ENCODE results near the gene ZCCHC24. TPM values are rescaled to one million over a fixed set of nuclear protein-coding genes. Genes with fewer than 3 reads are reported as not detected.

The ZCCHC24 gene
- total RNA-seq, 3 donors from 2014 or later: 5.6 to 125 (median 22.8) TPM

DNA sequence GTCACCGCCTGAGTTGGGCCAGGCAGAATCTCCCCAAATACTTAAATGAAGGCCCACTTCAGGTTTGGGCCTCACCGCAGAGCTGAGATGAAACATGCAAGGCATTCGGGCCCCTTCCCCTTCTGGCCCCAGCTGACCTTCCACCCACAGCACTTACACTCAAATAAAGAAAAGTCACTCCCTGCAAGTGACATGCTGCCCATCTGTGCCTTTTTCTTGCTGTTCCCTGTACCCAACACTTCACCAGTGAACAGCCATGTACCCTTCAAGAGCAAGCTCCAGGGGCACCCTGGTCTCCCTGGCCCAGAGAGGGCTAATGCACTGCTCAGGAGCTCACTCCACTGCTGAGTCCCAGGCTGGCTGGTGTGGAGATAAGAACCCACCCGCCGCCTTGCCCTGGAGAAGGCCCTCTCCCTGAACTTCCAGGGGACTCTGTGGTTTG, 40.7 kb downstream of the ZCCHC24 start:
- Histone ChIP-seq H3K36me3 (ENCODE audit: low read depth) (no peaks in the 10 kb centered on the region), H3K4me1 (ENCODE audit: low read depth) (peaks cover 19% of the 10 kb centered on the region), H3K9me3 (no peaks in the 10 kb centered on the region), H3K4me3 (no peak overlapping the region)
- TF ChIP-seq, protein P1, sequence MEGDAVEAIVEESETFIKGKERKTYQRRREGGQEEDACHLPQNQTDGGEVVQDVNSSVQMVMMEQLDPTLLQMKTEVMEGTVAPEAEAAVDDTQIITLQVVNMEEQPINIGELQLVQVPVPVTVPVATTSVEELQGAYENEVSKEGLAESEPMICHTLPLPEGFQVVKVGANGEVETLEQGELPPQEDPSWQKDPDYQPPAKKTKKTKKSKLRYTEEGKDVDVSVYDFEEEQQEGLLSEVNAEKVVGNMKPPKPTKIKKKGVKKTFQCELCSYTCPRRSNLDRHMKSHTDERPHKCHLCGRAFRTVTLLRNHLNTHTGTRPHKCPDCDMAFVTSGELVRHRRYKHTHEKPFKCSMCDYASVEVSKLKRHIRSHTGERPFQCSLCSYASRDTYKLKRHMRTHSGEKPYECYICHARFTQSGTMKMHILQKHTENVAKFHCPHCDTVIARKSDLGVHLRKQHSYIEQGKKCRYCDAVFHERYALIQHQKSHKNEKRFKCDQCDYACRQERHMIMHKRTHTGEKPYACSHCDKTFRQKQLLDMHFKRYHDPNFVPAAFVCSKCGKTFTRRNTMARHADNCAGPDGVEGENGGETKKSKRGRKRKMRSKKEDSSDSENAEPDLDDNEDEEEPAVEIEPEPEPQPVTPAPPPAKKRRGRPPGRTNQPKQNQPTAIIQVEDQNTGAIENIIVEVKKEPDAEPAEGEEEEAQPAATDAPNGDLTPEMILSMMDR (IDR thresholded peaks at IDR 0.05): no peak
- DNase-seq: peak in 1 of 3 donors; percentile 17
- intact Hi-C loops (cut with DNase I, micrococcal nuclease): loop anchor here in 1 of 2 donors (5.0 kb wide), 1 partner anchor 38 kb away; no protein-coding TSS in a partner anchor
- no peak for ATAC-seq

DNA sequence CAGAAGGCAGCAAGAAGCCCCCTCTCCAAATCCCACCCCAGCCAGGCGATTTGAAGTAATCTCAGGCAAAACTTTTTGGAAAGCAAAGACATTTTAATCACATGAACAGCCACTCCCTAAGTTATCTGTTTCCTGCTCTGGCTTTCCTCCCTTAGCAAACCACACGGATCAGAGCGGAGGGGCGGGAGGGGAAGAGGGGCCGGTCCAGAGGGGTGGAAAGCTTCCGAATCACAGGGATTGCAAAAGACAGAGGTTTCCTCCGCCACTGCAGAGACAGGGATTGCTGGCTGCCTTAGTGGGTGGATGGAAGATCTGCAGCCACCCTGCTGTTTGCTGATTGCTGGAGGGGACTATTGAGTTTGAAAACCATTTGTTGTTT, 41.2 kb downstream of the ZCCHC24 start:
- TF ChIP-seq, protein P1 (IDR thresholded peaks at IDR 0.05): no peak
- Histone ChIP-seq H3K36me3 (ENCODE audit: low read depth) (no peaks in the 10 kb centered on the region), H3K4me3 (no peak overlapping the region), H3K4me1 (ENCODE audit: low read depth) (peaks cover 23% of the 10 kb centered on the region), H3K9me3 (no peaks in the 10 kb centered on the region)
- intact Hi-C loops (cut with DNase I, micrococcal nuclease): loop anchor here in 1 of 2 donors (5.0 kb wide), 1 partner anchor 38 kb away; no protein-coding TSS in a partner anchor
- peak; percentile 34 for ATAC-seq
- peak in 2 of 3 donors; percentile 42 to 51 for DNase-seq

DNA sequence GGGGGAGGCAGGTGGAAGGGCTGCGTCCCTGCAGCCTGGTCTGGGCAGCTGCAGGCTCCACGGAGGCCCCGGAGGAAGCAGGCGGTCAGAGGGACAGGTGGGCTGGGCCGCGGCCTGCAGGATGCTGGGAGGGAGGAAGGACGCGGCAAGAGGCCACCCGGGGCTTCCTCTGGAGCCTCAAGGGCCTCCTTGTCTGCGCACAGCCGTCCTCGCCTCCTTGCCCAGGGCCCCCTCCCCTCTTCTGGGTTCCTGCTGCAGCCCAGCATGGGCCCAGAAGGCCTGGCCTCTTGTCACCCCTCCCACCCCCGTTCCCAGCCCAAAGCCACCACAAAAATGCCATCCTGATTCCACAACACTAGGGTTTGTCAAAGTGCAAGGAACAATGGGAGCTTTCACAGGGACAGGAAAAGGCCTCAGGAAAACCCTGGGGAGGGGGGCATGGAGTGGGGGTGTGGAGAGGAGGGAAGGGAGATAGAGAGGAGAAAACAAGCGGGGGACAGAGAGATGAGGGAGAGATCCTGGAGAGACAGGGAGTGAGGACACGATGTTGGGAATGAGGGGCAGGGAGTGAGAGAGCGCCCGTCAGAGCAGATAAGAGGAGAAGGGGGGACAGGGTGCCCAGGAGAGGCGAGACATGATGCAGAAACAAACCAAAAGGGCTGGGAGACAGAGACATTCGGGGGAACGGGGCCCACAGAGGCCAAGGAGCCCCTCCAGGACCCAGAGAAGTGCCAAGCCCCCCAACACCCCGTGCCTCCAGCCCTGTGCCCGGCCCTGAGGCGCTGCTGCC, 41.8 kb downstream of the ZCCHC24 start:
- H3K4me3 ChIP-seq: no peak overlapping the region
- DNase-seq (peak in 2 of 3 donors; percentile 29 to 52), ATAC-seq (no peak)
- H3K9me3 ChIP-seq: no peaks in the 10 kb centered on the region
- H3K36me3 ChIP-seq (ENCODE audit: low read depth): no peaks in the 10 kb centered on the region
- peaks cover 23% of the 10 kb centered on the region for H3K4me1 ChIP-seq (ENCODE audit: low read depth)
- intact Hi-C loops (cut with DNase I, micrococcal nuclease): loop anchor here in 1 of 2 donors (5.0 kb wide), 1 partner anchor 39 kb away; no protein-coding TSS in a partner anchor
- TF ChIP-seq, protein P1 (IDR thresholded peaks at IDR 0.05): no peak

DNA sequence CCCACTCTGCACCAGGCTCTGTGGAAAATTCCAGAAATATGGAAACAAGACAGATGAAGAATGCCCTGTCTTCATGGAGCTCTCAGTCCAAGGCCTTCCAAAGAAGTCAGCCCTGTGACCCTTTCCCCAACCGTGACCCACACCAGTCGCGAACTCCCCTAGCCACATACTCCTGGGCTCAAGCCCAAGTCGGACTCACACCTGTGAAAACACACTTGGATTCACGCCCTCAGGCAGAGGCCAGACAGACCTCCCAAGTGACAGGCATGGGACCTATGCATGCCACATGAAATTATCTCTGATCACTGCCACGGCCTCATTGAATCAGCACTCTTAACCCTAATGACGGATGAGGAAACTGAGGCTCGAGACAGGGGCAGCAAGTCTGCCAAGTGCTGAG, 42.5 kb downstream of the ZCCHC24 start:
- ATAC-seq (no peak), DNase-seq (peak in 2 of 3 donors; percentile 12 to 20)
- intact Hi-C loops (cut with DNase I, micrococcal nuclease): loop anchor here in 1 of 2 donors (5.0 kb wide), 1 partner anchor 39 kb away; no protein-coding TSS in a partner anchor
- peaks cover 19% of the 10 kb centered on the region for H3K4me1 ChIP-seq (ENCODE audit: low read depth)
- no peaks in the 10 kb centered on the region for H3K36me3 ChIP-seq (ENCODE audit: low read depth)
- TF ChIP-seq, protein P1 (IDR thresholded peaks at IDR 0.05): no peak
- H3K9me3 ChIP-seq: no peaks in the 10 kb centered on the region
- H3K4me3 ChIP-seq: no peak overlapping the region

DNA sequence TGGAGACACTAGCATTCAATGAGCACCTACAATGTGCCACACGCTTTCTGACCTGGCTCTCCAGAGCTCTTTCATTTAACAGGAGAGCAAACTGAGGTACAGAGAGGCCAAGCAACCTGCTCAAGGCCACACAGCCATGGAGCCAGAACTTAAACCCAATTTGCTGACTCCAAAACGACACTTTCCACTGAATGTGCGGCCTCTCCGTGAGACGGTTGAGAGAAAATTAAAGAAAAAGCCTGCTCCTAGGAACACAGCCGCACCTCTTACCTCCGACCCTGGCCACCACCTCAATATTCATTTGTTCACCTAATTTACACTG, 42.8 kb downstream of the ZCCHC24 start:
- Histone ChIP-seq H3K36me3 (ENCODE audit: low read depth) (no peaks in the 10 kb centered on the region), H3K4me1 (ENCODE audit: low read depth) (peaks cover 16% of the 10 kb centered on the region), H3K9me3 (no peaks in the 10 kb centered on the region), H3K4me3 (no peak overlapping the region)
- no peak for DNase-seq
- intact Hi-C loops (cut with DNase I, micrococcal nuclease): loop anchor here in 1 of 2 donors (5.0 kb wide), 1 partner anchor 40 kb away; no protein-coding TSS in a partner anchor
- TF ChIP-seq, protein P1 (IDR thresholded peaks at IDR 0.05): no peak
- ATAC-seq: no peak
